Fibroblast of the aortic adventitia (primary cell): ENCODE data around the gene USO1. TPM values are rescaled to one million over a fixed set of nuclear protein-coding genes. Genes with fewer than 3 reads are reported as not detected.

ENCODE experiments used
- DNase-seq: peaks from one replicate; pipeline ENCODE4 v3.0.0-alpha.2; 2010; ENCODE audit warnings: low read depth
- H3K4me3 ChIP-seq: 2 replicates; pipeline ENCODE4 v1.5.1; 2011; ENCODE audit warnings: low read depth, mild to moderate bottlenecking, control low read depth, low read length, moderate library complexity
- CTCF ChIP-seq: IDR thresholded peaks from 2 replicates; pipeline ENCODE4 v1.5.1; 2011; ENCODE audit warnings: mild to moderate bottlenecking, low read length, control low read depth, inconsistent platforms; ENCODE audit not compliant: insufficient read depth
- total RNA-seq: library from RNA; depleted of rRNA; stranded (reverse); fragments of >200 nt; gene quantifications from 2 replicates; pipeline ENCODE4 v1.2.3, GENCODE V29; 2012; ENCODE audit warnings: low replicate concordance

Gene USO1
- total RNA-seq, 1 donor = 124 TPM

- H3K4me3 ChIP-seq = no peak overlapping the region
- no peak for DNase-seq
- no peak for TF ChIP-seq CTCF
Observed at GRCh38 chr4:75699299-75699698, 25.1 kb upstream of the USO1 start.

GRCh38 chr4:75702919-75703411 lies 21.4 kb upstream of the USO1 start:
- H3K4me3 ChIP-seq = no peak overlapping the region
- no peak for DNase-seq
- no peak for TF ChIP-seq CTCF

DNA sequence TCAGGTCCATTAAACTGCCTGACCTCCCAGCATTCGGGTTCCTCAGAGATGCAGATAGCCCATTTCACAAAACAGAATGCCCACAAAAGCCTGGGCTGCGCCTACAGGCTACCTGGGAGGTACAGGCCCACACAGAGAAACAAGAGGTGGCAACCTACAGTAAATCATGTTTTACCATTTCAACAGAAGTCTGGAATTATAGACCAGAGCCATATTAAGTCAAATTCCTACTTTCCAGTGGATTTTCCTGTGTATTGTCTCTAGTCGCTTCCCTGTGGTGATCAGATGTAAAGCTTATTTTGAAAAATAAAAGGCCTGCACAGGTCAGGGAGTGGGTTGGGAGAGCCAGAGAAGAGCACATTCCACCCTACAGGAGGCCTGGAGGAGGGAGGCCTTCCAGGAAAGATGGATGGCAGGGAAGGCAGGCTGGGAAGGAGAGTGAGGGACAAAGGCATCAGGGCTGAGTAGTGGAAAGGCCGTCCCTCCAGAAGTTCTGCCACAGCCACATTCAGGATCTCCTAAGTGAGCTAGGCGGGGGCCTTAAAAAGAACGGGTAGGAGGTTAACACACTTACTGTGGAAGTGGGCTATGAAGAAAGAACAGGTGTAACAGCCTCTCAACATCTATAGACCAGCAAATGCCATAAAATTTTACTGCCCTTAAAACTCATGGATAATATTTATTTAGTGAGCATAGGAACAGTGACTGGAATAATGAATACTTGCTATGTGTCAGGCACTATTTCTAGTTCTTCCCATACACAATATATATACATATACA lies 19.0 kb upstream of the USO1 start:
- H3K4me3 ChIP-seq = no peak overlapping the region
- no peak for TF ChIP-seq CTCF
- no peak for DNase-seq

- TF ChIP-seq CTCF = peak; percentile 17
- no peak for DNase-seq
- no peak overlapping the region for H3K4me3 ChIP-seq
Observed at GRCh38 chr4:75708218-75708691, 16.1 kb upstream of the USO1 start.

DNA sequence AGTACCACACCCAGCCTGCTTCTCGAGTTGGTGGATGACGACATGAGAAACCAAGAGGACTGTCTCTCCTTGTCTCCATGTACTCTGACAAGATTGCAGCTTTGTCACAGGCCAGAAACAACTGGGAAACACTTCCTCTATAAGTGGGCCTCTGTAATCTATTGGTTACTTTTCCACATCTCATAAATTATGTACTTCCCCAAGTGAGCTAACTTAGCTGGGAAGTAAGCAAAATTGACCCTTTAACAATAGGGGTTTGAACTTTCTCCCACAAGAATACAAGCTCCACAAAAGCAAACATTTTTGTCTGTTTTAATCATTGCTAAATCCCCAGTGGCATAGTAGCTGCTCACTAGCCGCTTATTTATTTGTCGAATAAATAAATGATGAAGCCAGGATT lies 14.1 kb upstream of the USO1 start:
- no peak overlapping the region for H3K4me3 ChIP-seq
- TF ChIP-seq CTCF = no peak
- peak; percentile 28 for DNase-seq

DNA sequence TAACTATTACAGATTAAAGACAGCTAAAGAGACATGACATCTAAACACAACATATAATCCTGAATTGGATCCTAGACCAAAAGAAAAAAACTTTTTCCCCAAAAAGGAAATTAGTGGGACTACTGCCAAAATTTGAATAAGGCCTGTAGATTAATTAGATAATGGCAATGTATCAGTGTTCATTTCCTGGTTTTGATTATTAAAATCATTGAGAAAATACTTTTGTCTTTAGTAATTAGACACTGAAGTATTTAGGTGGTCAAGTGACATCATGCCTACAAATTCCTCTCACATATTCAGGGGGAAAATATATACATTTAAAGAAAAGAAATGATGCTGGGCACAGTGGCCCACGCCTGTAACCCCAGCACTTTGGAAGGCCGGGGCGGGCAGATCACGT lies 10.4 kb upstream of the USO1 start:
- no peak for DNase-seq
- TF ChIP-seq CTCF = no peak
- H3K4me3 ChIP-seq = no peak overlapping the region
